Esophagus muscularis mucosa (tissue), 4 donors: ENCODE data around the gene RAX.

Experiments
- EP300 ChIP-seq: sonication (generic); formaldehyde crosslinking; IDR thresholded peaks from one replicate; pipeline ENCODE4 v1.6.1; 2017; ENCODE audit warnings: antibody characterized with exemption
- POLR2A ChIP-seq: fragments of 450-650 bp; IDR thresholded peaks from one replicate; pipeline ENCODE4 v1.6.1; 2017; ENCODE audit warnings: antibody characterized with exemption, moderate library complexity, mild to moderate bottlenecking, low read depth
- POLR2AphosphoS5 ChIP-seq, 2 donors: sonication (generic); formaldehyde crosslinking; IDR thresholded peaks; one replicate each; pipeline ENCODE4 v1.6.1; 2017; ENCODE audit warnings: antibody characterized with exemption in 2 of 2
- TF ChIP-seq, protein P1 (sequence below), 3 experiments: fragments of 200-600 bp in 2 of 3; fragments of 450-650 bp in 1 of 3; sonication (generic) in 2 of 3; IDR thresholded peaks; one replicate each; pipeline ENCODE4 v1.5.1; 2017 to 2019; ENCODE audit warnings: antibody characterized with exemption in 3 of 3, mild to moderate bottlenecking in 2 of 3, moderate library complexity in 1 of 3

DNA sequence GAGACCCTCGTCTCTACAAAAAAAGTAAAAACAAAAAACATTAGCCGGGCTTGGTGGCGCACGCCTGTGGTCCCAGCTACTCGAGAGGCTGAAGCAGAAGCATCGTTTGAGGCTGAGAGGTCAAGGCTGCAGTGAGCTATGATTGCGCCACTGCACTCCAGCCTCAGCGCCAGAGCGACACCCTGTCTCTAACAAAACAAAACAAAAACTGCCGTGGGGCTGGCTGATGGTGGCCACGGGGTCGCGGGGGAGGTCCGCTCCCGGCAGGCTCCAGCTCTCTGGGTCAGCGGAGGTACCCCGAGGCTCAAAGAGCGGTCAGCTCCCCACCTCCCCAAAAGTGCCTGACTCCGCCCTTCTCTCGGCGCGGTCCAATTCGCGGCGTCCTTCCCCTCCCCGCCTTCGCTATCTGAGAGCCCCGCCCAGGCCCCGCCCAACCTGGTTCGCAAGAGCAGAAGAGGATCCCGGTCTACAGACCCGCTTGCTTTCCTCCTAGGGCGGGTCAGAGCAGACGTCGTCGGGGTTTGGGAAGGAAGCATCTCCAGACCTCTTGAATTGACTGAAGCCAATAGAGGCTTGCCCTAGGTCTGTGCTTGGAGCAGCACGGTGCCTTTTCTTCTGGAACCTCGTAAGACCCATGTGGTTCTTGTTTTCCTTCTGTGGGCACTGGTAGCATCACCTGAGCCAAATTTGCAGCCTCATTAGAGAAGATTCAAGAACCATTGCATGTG, 7.8 kb downstream of the RAX start:
- TF ChIP-seq, protein P1, sequence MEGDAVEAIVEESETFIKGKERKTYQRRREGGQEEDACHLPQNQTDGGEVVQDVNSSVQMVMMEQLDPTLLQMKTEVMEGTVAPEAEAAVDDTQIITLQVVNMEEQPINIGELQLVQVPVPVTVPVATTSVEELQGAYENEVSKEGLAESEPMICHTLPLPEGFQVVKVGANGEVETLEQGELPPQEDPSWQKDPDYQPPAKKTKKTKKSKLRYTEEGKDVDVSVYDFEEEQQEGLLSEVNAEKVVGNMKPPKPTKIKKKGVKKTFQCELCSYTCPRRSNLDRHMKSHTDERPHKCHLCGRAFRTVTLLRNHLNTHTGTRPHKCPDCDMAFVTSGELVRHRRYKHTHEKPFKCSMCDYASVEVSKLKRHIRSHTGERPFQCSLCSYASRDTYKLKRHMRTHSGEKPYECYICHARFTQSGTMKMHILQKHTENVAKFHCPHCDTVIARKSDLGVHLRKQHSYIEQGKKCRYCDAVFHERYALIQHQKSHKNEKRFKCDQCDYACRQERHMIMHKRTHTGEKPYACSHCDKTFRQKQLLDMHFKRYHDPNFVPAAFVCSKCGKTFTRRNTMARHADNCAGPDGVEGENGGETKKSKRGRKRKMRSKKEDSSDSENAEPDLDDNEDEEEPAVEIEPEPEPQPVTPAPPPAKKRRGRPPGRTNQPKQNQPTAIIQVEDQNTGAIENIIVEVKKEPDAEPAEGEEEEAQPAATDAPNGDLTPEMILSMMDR (IDR thresholded peaks at IDR 0.05), result no peak
- no peak for TF ChIP-seq POLR2A
- TF ChIP-seq POLR2AphosphoS5 (IDR thresholded peaks at IDR 0.05), result no peak
- no peak for TF ChIP-seq EP300
